ENCODE results near the gene MT1A. TPM values are rescaled to one million over a fixed set of nuclear protein-coding genes. Genes with fewer than 3 reads are reported as not detected.

MT1A gene
- total and polyA plus RNA-seq, 10 of the 15 experiments (the other 5 are each of a cell fraction or from before 2014, with no cell fraction given) = not detected

GRCh38 chr16:56652600-56652999 lies 14.1 kb downstream of the MT1A start:
- no peak for TF ChIP-seq SMAD5 (IDR thresholded peaks at IDR 0.05; ENCODE audit: low read depth)
- no peak for TF ChIP-seq ZNF217 (IDR thresholded peaks at IDR 0.05)
- no peak for TF ChIP-seq EGR1 (IDR thresholded peaks at IDR 0.05; ENCODE audit: borderline replicate concordance in 1 of 2, low read depth in 2 of 2, low read length in 2 of 2)
- no peak for TF ChIP-seq E2F8 (IDR thresholded peaks at IDR 0.05; ENCODE audit: low read depth, partially characterized antibody)
- TF ChIP-seq ZBED1 (IDR thresholded peaks at IDR 0.05; ENCODE audit: borderline replicate concordance) = no peak
- TF ChIP-seq, protein P1, sequence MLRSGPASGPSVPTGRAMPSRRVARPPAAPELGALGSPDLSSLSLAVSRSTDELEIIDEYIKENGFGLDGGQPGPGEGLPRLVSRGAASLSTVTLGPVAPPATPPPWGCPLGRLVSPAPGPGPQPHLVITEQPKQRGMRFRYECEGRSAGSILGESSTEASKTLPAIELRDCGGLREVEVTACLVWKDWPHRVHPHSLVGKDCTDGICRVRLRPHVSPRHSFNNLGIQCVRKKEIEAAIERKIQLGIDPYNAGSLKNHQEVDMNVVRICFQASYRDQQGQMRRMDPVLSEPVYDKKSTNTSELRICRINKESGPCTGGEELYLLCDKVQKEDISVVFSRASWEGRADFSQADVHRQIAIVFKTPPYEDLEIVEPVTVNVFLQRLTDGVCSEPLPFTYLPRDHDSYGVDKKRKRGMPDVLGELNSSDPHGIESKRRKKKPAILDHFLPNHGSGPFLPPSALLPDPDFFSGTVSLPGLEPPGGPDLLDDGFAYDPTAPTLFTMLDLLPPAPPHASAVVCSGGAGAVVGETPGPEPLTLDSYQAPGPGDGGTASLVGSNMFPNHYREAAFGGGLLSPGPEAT (IDR thresholded peaks at IDR 0.05; ENCODE audit: low read depth) = no peak
- TF ChIP-seq, protein P2, sequence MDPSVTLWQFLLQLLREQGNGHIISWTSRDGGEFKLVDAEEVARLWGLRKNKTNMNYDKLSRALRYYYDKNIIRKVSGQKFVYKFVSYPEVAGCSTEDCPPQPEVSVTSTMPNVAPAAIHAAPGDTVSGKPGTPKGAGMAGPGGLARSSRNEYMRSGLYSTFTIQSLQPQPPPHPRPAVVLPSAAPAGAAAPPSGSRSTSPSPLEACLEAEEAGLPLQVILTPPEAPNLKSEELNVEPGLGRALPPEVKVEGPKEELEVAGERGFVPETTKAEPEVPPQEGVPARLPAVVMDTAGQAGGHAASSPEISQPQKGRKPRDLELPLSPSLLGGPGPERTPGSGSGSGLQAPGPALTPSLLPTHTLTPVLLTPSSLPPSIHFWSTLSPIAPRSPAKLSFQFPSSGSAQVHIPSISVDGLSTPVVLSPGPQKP (IDR thresholded peaks at IDR 0.05; ENCODE audit: low read depth, low read length) = no peak
- TF ChIP-seq HDAC2 (IDR thresholded peaks at IDR 0.05) = no peak
- TF ChIP-seq CREB1 (IDR thresholded peaks at IDR 0.05; ENCODE audit: low read depth) = no peak
- TF ChIP-seq HCFC1 (IDR thresholded peaks at IDR 0.05; ENCODE audit: low read length) = no peak
- TF ChIP-seq BCL3 (IDR thresholded peaks at IDR 0.05; ENCODE audit: borderline replicate concordance, insufficient read depth, low read depth, low read length, poor library complexity, severe bottlenecking) = no peak
- no peak for TF ChIP-seq NR2C2 (IDR thresholded peaks at IDR 0.05; ENCODE audit: borderline replicate concordance, control insufficient read depth, insufficient read length, low read depth)
- TF ChIP-seq FOS (IDR thresholded peaks at IDR 0.05; ENCODE audit: borderline replicate concordance, extremely low read depth, insufficient read length) = no peak
- no peaks in the 10 kb centered on the region for H3K4me1 ChIP-seq (ENCODE audit: control insufficient read depth, insufficient read depth, low read length)
- ChIA-PET POLR2A (no interaction called here), SMC1A (ENCODE audit: uncharacterized antibody, unreplicated experiment) (interaction anchor here (1.7 kb wide), 1 partner anchor 49 kb away, joined by 4 read pairs; no protein-coding TSS in a partner anchor), CTCF (interaction anchor here (0.7 to 1.5 kb wide), 2 partner anchors 141 to 1277 kb away, joined by 3 read pairs; no protein-coding TSS in a partner anchor), RAD21 (ENCODE audit: unreplicated experiment) (interaction anchor here (1.2 to 1.7 kb wide), 2 partner anchors 21 to 49 kb away, joined by 3 to 4 read pairs; no protein-coding TSS in a partner anchor)
- H3K4me3 ChIP-seq = no peak overlapping the region
- DNase-seq (ENCODE audit: low read depth, low spot score) = no peak
- in situ Hi-C loops (cut with MboI) (no loop called here), intact Hi-C loops (cut with micrococcal nuclease; ENCODE audit: unreplicated experiment) (no loop called here)
- H3K36me3 ChIP-seq (ENCODE audit: control insufficient read depth in 2 of 2, insufficient read depth in 2 of 2, low read length in 1 of 2) = no peaks in the 10 kb centered on the region
- H4K20me1 ChIP-seq (ENCODE audit: control insufficient read depth, insufficient read depth) = no peaks in the 10 kb centered on the region
- peaks cover 3 to 5% of the 10 kb centered on the region in 2 experiments; a peak in 3 of 4 replicates for H3K27me3 ChIP-seq (replicated peaks in 1 of 2; ENCODE audit: control insufficient read depth in 2 of 2, insufficient read depth in 2 of 2, low read length in 1 of 2)
- FAIRE-seq = no peak
- ATAC-seq = no peak
- no peak overlapping the region for H3K27ac ChIP-seq (ENCODE audit: control insufficient read depth, insufficient read depth)
- H3K79me2 ChIP-seq (ENCODE audit: control insufficient read depth, insufficient read depth, low read length) = no peaks in the 10 kb centered on the region
- H3K9ac ChIP-seq (ENCODE audit: control insufficient read depth, insufficient read depth, low read length) = no peak overlapping the region
- no peaks in the 10 kb centered on the region for H3K9me3 ChIP-seq (replicated peaks; ENCODE audit: control insufficient read depth, insufficient read depth, low read length)
- H3K4me2 ChIP-seq (ENCODE audit: control insufficient read depth, insufficient read depth) = no peak overlapping the region
- BruUV-seq (replicated peaks) = no TSS peak
- H2AFZ ChIP-seq (ENCODE audit: control insufficient read depth, low read depth, low read length) = no peak overlapping the region
- 0% methylated on average over 1 of the region's 1 CpG for WGBS (ENCODE audit: insufficient coverage, insufficient replicate concordance, low lambda C conversion rate, missing lambda C conversion rate)

All from GM12878 (cell line).